A673 (cell line): ENCODE data around the gene FAM181B.

Source experiments
- CTCF ChIP-seq: fragments of 300-800, 200-600 bp; sonication (generic); conservative IDR thresholded peaks from 2 replicates; pipeline ENCODE4 v1.5.1; 2017; ENCODE audit warnings: low read depth, mild to moderate bottlenecking, antibody characterized with exemption, low read length, moderate library complexity, mixed read lengths
- EZH2 ChIP-seq: fragments of 200-600 bp; sonication (generic); IDR thresholded peaks from 2 replicates; pipeline ENCODE4 v1.6.1; 2017; ENCODE audit warnings: borderline replicate concordance, low read depth, mild to moderate bottlenecking, mixed read lengths, antibody characterized with exemption, low read length; ENCODE audit not compliant: poor library complexity, severe bottlenecking

GRCh38 chr11:82757660-82758357 is 24.1 kb upstream of the FAM181B start:
- no peak for TF ChIP-seq CTCF
- no peak for TF ChIP-seq EZH2
